ENCODE data around the gene FASTKD2. TPM values are rescaled to one million over a fixed set of nuclear protein-coding genes. Genes with fewer than 3 reads are reported as not detected.
"Not testable (repeated sequence)": the region's sequence is repeated elsewhere in the genome, so short reads cannot be mapped to it uniquely, and the experiment has no call there.

Gene FASTKD2
- total and polyA plus RNA-seq, 2 of the 4 experiments (the other 2 are of a cell fraction), result 17.6 to 50.4 TPM

- Histone ChIP-seq H3K27me3 (ENCODE audit: control insufficient read depth, insufficient read depth, low read length) (no peaks in the 10 kb centered on the region), H2AK5ac (ENCODE audit: low read depth, low read length) (no peak overlapping the region), H3K4me1 (ENCODE audit: control insufficient read depth, insufficient read depth, low read length) (no peaks in the 10 kb centered on the region), H3K4me3 (ENCODE audit: insufficient read depth, low read depth, low read length) (no peak overlapping the region), H4K91ac (ENCODE audit: insufficient read depth, low read depth, low read length) (no peak overlapping the region), H3K9me3 (ENCODE audit: control insufficient read depth, insufficient read depth, low read length) (no peaks in the 10 kb centered on the region), H2BK15ac (ENCODE audit: low read depth, low read length) (no peak overlapping the region), H4K20me1 (ENCODE audit: insufficient read depth, low read length) (no peaks in the 10 kb centered on the region), H3K18ac (ENCODE audit: low read depth, low read length) (no peak overlapping the region), H3K23ac (ENCODE audit: low read depth, low read length) (no peak overlapping the region), H2BK120ac (ENCODE audit: low read depth, low read length) (no peak overlapping the region), H3K36me3 (ENCODE audit: control insufficient read depth, insufficient read depth, low read length) (no peaks in the 10 kb centered on the region; the same call in 1 of the 2 replicates), H4K8ac (ENCODE audit: low read depth in 2 of 2, low read length in 2 of 2) (no peak overlapping the region), H3K4ac (ENCODE audit: low read depth, low read length) (no peak overlapping the region), H4K5ac (ENCODE audit: low read depth, low read length) (no peak overlapping the region), H3K9ac (ENCODE audit: low read depth, low read length) (no peak overlapping the region), H3K56ac (ENCODE audit: extremely low read depth, insufficient read depth, low read length) (no peak overlapping the region), H3K27ac (ENCODE audit: insufficient read depth, low read length) (no peak overlapping the region), H3K14ac (replicated peaks; ENCODE audit: low read depth, low read length) (no peak overlapping the region), H3K79me1 (ENCODE audit: low read depth in 1 of 2, low read length in 2 of 2) (no peaks in the 10 kb centered on the region), H2AFZ (replicated peaks; ENCODE audit: low read length, poor library complexity) (no peak overlapping the region), H2BK5ac (ENCODE audit: low read depth, low read length, poor library complexity, severe bottlenecking) (no peak overlapping the region), H2BK20ac (ENCODE audit: low read depth, low read length) (no peak overlapping the region), H3K4me2 (ENCODE audit: low read depth, low read length) (no peak overlapping the region), H3K9me1 (ENCODE audit: insufficient read depth, low read length) (no peaks in the 10 kb centered on the region), H2AK9ac (replicated peaks; ENCODE audit: low read depth, low read length, poor library complexity) (no peak overlapping the region)
- DNase-seq, result no peak
- no TSS peak for BruUV-seq (replicated peaks)
- intact Hi-C loops (cut with micrococcal nuclease), result loop anchor here (10.0 kb wide), 1 partner anchor 939 kb away; no protein-coding TSS in a partner anchor
- dilution Hi-C loops (cut with HindIII; ENCODE audit: low sequenced_read_pairs, unreplicated experiment), result no loop called here
- ChIA-PET CTCF (interaction anchor here (0.7 kb wide), 1 partner anchor 130 kb away, joined by 3 read pairs; no protein-coding TSS in a partner anchor), POLR2A (ENCODE audit: unreplicated experiment) (no interaction called here)
- ATAC-seq (ENCODE audit: low read depth), result no peak
- no peak for TF ChIP-seq POLR2A (IDR thresholded peaks at IDR 0.05; ENCODE audit: low read depth, low read length)
- TF ChIP-seq ELK1 (IDR thresholded peaks at IDR 0.05; ENCODE audit: borderline replicate concordance, low read depth, low read length), result no peak
- no peak for TF ChIP-seq RFX5 (IDR thresholded peaks at IDR 0.05; ENCODE audit: low read depth, low read length)
- TF ChIP-seq FOS (IDR thresholded peaks at IDR 0.05; ENCODE audit: low read depth, low read length), result no peak
- TF ChIP-seq MXI1 (IDR thresholded peaks at IDR 0.05; ENCODE audit: borderline replicate concordance, low read depth, low read length), result no peak
- no peak for TF ChIP-seq RCOR1 (IDR thresholded peaks at IDR 0.05; ENCODE audit: insufficient replicate concordance, low read length)
- in situ Hi-C loops (cut with MboI; ENCODE audit: low sequenced_read_pairs), result no loop called here
- 48% methylated on average over 2 of the region's 6 CpGs; no CpG with 5 or more reads in 1 of the 2 experiments for WGBS, 2 experiments (ENCODE audit: extremely low coverage in 2 of 2, insufficient read length in 1 of 2)
Observed at GRCh38 chr2:206805887-206806607, 40.6 kb downstream of the FASTKD2 start.

- H3K4ac ChIP-seq (ENCODE audit: low read depth, low read length); H4K5ac ChIP-seq (ENCODE audit: low read depth, low read length); CTCF ChIA-PET; H3K27me3 ChIP-seq (ENCODE audit: control insufficient read depth, insufficient read depth, low read length); H3K9me3 ChIP-seq (ENCODE audit: control insufficient read depth, insufficient read depth, low read length); H3K23ac ChIP-seq (ENCODE audit: low read depth, low read length); H3K4me1 ChIP-seq (ENCODE audit: control insufficient read depth, insufficient read depth, low read length); ATAC-seq (ENCODE audit: low read depth); in situ Hi-C loops (cut with MboI; ENCODE audit: low sequenced_read_pairs); H2BK15ac ChIP-seq (ENCODE audit: low read depth, low read length); POLR2A ChIA-PET (ENCODE audit: unreplicated experiment); H2AK5ac ChIP-seq (ENCODE audit: low read depth, low read length); H3K56ac ChIP-seq (ENCODE audit: extremely low read depth, insufficient read depth, low read length); H3K14ac ChIP-seq (replicated peaks; ENCODE audit: low read depth, low read length); H3K18ac ChIP-seq (ENCODE audit: low read depth, low read length); H2BK5ac ChIP-seq (ENCODE audit: low read depth, low read length, poor library complexity, severe bottlenecking); H4K8ac ChIP-seq (ENCODE audit: low read depth in 2 of 2, low read length in 2 of 2); dilution Hi-C loops (cut with HindIII; ENCODE audit: low sequenced_read_pairs, unreplicated experiment); BruUV-seq (replicated peaks); H2AFZ ChIP-seq (replicated peaks; ENCODE audit: low read length, poor library complexity); H4K91ac ChIP-seq (ENCODE audit: insufficient read depth, low read depth, low read length); H3K9ac ChIP-seq (ENCODE audit: low read depth, low read length); H3K4me3 ChIP-seq (ENCODE audit: insufficient read depth, low read depth, low read length); H3K9me1 ChIP-seq (ENCODE audit: insufficient read depth, low read length); H2BK20ac ChIP-seq (ENCODE audit: low read depth, low read length); H2AK9ac ChIP-seq (replicated peaks; ENCODE audit: low read depth, low read length, poor library complexity); H4K20me1 ChIP-seq (ENCODE audit: insufficient read depth, low read length); H3K4me2 ChIP-seq (ENCODE audit: low read depth, low read length); DNase-seq; H2BK120ac ChIP-seq (ENCODE audit: low read depth, low read length); H3K79me1 ChIP-seq (ENCODE audit: low read depth in 1 of 2, low read length in 2 of 2); H3K36me3 ChIP-seq (ENCODE audit: control insufficient read depth, insufficient read depth, low read length); H3K27ac ChIP-seq (ENCODE audit: insufficient read depth, low read length): not testable (repeated sequence)
- WGBS, 2 experiments (ENCODE audit: extremely low coverage in 2 of 2, insufficient read length in 1 of 2), result no CpG with 5 or more reads among the region's 3 CpGs
- intact Hi-C loops (cut with micrococcal nuclease), result loop anchor here (10.0 kb wide), 1 partner anchor 937 kb away; no protein-coding TSS in a partner anchor
Observed at GRCh38 chr2:206807624-206808023, 42.2 kb downstream of the FASTKD2 start.
